Uterus (tissue), 2 donors: ENCODE results near the gene KCNAB2.

Experiments used
- POLR2A ChIP-seq, 2 donors: fragments of 450-650 bp; IDR thresholded peaks; one replicate each; pipeline ENCODE4 v1.6.1; 2016; ENCODE audit warnings: antibody characterized with exemption in 2 of 2, mild to moderate bottlenecking in 1 of 2, moderate library complexity in 1 of 2
- TF ChIP-seq, protein P1 (sequence below), 4 experiments: fragments of 200-600 bp in 2 of 4; fragments of 450-650 bp in 2 of 4; sonication (generic) in 2 of 4; IDR thresholded peaks; one replicate each; pipeline ENCODE4 v1.5.1; 2016 to 2019; ENCODE audit warnings: antibody characterized with exemption in 4 of 4, mild to moderate bottlenecking in 2 of 4, moderate library complexity in 1 of 4

DNA sequence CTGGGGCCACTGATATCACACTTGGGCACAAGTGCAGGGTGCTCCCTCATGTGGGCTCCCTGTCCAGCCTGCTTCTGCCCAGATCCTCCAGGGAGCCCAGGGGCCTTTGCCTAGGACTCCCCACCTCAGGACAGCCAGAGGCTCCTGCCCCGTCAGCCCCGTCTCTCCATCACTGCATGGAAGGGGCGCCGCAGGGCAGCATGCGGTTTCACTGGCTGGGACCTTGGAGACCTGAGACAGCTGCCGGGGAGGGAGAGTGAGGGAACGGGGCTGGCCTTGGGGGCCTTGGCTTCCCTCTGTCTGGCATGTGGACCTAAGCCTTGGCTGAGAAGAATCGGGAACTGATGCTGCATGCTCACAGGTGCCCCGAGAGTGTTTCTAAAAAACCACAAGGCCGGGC lies 46.5 kb downstream of the KCNAB2 start:
- TF ChIP-seq, protein P1, sequence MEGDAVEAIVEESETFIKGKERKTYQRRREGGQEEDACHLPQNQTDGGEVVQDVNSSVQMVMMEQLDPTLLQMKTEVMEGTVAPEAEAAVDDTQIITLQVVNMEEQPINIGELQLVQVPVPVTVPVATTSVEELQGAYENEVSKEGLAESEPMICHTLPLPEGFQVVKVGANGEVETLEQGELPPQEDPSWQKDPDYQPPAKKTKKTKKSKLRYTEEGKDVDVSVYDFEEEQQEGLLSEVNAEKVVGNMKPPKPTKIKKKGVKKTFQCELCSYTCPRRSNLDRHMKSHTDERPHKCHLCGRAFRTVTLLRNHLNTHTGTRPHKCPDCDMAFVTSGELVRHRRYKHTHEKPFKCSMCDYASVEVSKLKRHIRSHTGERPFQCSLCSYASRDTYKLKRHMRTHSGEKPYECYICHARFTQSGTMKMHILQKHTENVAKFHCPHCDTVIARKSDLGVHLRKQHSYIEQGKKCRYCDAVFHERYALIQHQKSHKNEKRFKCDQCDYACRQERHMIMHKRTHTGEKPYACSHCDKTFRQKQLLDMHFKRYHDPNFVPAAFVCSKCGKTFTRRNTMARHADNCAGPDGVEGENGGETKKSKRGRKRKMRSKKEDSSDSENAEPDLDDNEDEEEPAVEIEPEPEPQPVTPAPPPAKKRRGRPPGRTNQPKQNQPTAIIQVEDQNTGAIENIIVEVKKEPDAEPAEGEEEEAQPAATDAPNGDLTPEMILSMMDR (IDR thresholded peaks at IDR 0.05) = no peak
- TF ChIP-seq POLR2A (IDR thresholded peaks at IDR 0.05) = no peak
